Prostate gland (tissue), 2 donors: ENCODE results near the gene SLC4A11.

ENCODE experiments used
- POLR2A ChIP-seq: fragments of 450-650 bp; IDR thresholded peaks from one replicate; pipeline ENCODE4 v1.6.1; 2016; ENCODE audit warnings: antibody characterized with exemption, mild to moderate bottlenecking
- TF ChIP-seq, protein P1 (sequence below), 4 experiments: fragments of 200-600 bp in 2 of 4; fragments of 450-650 bp in 2 of 4; sonication (generic) in 2 of 4; IDR thresholded peaks; 1 replicate in 3 of 4; 2 replicates in 1 of 4; pipeline ENCODE4 v1.5.1; 2016 to 2019; ENCODE audit warnings: antibody characterized with exemption in 4 of 4, mild to moderate bottlenecking in 2 of 4, moderate library complexity in 2 of 4

DNA sequence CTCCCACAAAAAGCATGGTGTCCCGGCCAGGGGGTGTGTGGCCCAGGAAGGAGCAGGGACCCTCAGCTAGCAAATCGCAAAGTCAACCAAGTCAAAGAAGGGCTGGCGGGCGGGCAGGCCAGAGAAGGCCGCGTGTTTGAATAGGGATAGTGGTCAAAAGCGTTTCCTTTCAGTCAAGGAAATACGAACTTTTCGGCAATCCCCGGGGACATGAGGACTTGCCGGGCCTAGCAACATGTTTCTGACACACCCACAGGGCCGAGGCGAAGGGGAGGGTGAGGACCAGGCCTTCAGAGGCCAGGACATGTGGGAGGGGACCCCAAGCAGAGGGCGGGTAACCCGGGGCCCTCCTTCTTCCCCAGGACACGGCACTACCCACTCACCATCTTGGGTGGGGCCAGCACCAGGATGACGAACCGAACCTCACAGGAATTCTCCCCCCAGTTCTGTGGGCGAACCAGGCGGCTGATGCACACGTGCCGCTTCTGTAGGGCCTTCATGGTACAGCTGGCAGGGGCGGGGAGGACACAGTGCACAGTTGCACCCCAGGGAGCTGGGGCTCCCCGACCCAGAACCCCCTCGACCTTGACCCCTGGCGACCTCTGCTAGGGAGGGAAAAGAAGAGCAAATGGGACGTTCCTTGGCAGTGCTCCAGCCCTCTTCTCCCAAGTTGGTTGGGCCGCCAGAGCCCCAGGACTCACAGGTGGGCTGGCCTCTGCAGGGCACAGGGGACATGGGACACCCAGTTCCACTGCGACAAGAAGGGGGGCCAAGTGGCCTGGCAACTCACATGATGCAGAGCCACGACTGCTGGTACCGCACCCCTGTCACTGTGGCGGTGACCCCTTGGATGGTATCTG lies 5.6 kb downstream of the SLC4A11 start:
- TF ChIP-seq, protein P1, sequence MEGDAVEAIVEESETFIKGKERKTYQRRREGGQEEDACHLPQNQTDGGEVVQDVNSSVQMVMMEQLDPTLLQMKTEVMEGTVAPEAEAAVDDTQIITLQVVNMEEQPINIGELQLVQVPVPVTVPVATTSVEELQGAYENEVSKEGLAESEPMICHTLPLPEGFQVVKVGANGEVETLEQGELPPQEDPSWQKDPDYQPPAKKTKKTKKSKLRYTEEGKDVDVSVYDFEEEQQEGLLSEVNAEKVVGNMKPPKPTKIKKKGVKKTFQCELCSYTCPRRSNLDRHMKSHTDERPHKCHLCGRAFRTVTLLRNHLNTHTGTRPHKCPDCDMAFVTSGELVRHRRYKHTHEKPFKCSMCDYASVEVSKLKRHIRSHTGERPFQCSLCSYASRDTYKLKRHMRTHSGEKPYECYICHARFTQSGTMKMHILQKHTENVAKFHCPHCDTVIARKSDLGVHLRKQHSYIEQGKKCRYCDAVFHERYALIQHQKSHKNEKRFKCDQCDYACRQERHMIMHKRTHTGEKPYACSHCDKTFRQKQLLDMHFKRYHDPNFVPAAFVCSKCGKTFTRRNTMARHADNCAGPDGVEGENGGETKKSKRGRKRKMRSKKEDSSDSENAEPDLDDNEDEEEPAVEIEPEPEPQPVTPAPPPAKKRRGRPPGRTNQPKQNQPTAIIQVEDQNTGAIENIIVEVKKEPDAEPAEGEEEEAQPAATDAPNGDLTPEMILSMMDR (IDR thresholded peaks at IDR 0.05): no peak
- no peak for TF ChIP-seq POLR2A
